ENCODE results near the gene USB1.

- TF ChIP-seq CTCF (conservative IDR thresholded peaks at IDR 0.05 in 1 of 2, IDR thresholded peaks at IDR 0.05 in 1 of 2; ENCODE audit: low read depth in 1 of 2, low read length in 2 of 2): no peak
- TF ChIP-seq EZH2 (IDR thresholded peaks at IDR 0.05; ENCODE audit: low read length, missing control alignments): no peak
Observed at GRCh38 chr16:58041628-58041955, 40.4 kb downstream of the USB1 start.
